GM12873 (cell line): ENCODE measurements around the gene MVB12B.

ENCODE experiments used
- CTCF ChIP-seq: IDR thresholded peaks from 2 replicates; pipeline ENCODE4 v1.5.1; 2012; ENCODE audit warnings: low read depth, mild to moderate bottlenecking, moderate library complexity, low read length, control low read depth; ENCODE audit not compliant: insufficient read depth; ENCODE audit errors: missing control alignments

Gene MVB12B

GRCh38 chr9:126431077-126431742, 104.6 kb downstream of the MVB12B start:
- no peak for TF ChIP-seq CTCF

GRCh38 chr9:126432659-126433058, 106.0 kb downstream of the MVB12B start:
- TF ChIP-seq CTCF = no peak

GRCh38 chr9:126435105-126435504, 108.5 kb downstream of the MVB12B start:
- TF ChIP-seq CTCF = no peak

- no peak for TF ChIP-seq CTCF
Measured at GRCh38 chr9:126435626-126436025, 109.0 kb downstream of the MVB12B start.

GRCh38 chr9:126436545-126437267, 110.1 kb downstream of the MVB12B start:
- no peak for TF ChIP-seq CTCF

GRCh38 chr9:126437268-126437666, 110.6 kb downstream of the MVB12B start:
- no peak for TF ChIP-seq CTCF

- no peak for TF ChIP-seq CTCF
Measured at GRCh38 chr9:126437701-126438100, 111.1 kb downstream of the MVB12B start.
